ENCODE results near the gene STAP1. TPM values are rescaled to one million over a fixed set of nuclear protein-coding genes. Genes with fewer than 3 reads are reported as not detected.

Gene STAP1
- total RNA-seq, 1 donor from 2014 or later, result not detected

DNA sequence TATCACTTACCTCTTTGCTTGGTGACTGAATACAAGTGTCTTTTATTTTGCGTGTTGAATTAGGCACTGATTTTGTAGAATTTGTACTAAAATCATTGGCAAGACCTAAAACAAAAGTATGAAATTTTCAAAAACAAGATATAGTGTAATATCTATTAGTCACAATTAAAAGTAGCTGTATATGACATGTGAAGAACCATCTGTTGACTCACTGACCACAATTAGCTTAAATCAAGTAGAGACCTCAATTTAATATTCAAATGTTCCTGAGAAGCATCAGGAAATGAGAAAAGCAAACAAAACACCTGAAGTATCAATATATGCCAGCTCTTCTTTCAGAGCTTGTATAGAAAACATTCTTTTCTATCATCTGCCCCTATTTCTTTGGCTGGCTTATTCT, 18.7 kb upstream of the STAP1 start:
- Histone ChIP-seq H3K4me3 (no peak overlapping the region), H3K9me3 (no peaks in the 10 kb centered on the region), H3K27me3 (no peaks in the 10 kb centered on the region), H3K36me3 (peaks cover 13 to 44% of the 10 kb centered on the region in 2 donors), H3K4me1 (peaks cover 0 to 7% of the 10 kb centered on the region in 2 donors), H3K27ac (no peak overlapping the region)
- TF ChIP-seq, protein P1, sequence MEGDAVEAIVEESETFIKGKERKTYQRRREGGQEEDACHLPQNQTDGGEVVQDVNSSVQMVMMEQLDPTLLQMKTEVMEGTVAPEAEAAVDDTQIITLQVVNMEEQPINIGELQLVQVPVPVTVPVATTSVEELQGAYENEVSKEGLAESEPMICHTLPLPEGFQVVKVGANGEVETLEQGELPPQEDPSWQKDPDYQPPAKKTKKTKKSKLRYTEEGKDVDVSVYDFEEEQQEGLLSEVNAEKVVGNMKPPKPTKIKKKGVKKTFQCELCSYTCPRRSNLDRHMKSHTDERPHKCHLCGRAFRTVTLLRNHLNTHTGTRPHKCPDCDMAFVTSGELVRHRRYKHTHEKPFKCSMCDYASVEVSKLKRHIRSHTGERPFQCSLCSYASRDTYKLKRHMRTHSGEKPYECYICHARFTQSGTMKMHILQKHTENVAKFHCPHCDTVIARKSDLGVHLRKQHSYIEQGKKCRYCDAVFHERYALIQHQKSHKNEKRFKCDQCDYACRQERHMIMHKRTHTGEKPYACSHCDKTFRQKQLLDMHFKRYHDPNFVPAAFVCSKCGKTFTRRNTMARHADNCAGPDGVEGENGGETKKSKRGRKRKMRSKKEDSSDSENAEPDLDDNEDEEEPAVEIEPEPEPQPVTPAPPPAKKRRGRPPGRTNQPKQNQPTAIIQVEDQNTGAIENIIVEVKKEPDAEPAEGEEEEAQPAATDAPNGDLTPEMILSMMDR (IDR thresholded peaks at IDR 0.05), result no peak
- intact Hi-C loops (cut with DNase I), result loop anchor here (10.0 kb wide), 1 partner anchor 805 kb away; no protein-coding TSS in a partner anchor
- no peak for DNase-seq (ENCODE audit: low spot score in 2 of 2)

DNA sequence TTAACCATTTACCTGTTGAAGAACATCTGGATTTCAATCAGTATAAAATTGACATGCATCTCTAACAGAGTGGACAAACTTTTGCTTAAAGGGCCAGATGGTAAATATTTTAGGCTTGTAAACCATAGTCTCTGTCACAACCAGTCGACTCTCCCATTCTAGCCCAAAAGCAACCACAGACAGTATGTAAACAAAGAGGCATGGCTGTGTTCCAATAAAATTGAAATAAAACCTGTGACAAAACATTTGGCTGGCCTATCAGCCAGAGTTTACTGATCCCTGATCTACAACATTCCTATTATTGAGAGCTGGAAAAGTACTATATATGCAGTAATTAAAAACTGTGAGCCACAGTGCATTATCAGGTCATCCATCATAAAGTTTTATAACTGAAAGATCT, 16.5 kb upstream of the STAP1 start:
- no peak for DNase-seq (ENCODE audit: low spot score in 2 of 2)
- intact Hi-C loops (cut with DNase I), result loop anchor here (10.0 kb wide), 1 partner anchor 803 kb away; no protein-coding TSS in a partner anchor
- TF ChIP-seq, protein P1 (IDR thresholded peaks at IDR 0.05), result no peak
- Histone ChIP-seq H3K9me3 (no peaks in the 10 kb centered on the region), H3K36me3 (peaks cover 6 to 35% of the 10 kb centered on the region in 2 donors), H3K4me1 (peaks cover 0 to 7% of the 10 kb centered on the region in 2 donors), H3K27ac (no peak overlapping the region), H3K27me3 (no peaks in the 10 kb centered on the region), H3K4me3 (no peak overlapping the region)

DNA sequence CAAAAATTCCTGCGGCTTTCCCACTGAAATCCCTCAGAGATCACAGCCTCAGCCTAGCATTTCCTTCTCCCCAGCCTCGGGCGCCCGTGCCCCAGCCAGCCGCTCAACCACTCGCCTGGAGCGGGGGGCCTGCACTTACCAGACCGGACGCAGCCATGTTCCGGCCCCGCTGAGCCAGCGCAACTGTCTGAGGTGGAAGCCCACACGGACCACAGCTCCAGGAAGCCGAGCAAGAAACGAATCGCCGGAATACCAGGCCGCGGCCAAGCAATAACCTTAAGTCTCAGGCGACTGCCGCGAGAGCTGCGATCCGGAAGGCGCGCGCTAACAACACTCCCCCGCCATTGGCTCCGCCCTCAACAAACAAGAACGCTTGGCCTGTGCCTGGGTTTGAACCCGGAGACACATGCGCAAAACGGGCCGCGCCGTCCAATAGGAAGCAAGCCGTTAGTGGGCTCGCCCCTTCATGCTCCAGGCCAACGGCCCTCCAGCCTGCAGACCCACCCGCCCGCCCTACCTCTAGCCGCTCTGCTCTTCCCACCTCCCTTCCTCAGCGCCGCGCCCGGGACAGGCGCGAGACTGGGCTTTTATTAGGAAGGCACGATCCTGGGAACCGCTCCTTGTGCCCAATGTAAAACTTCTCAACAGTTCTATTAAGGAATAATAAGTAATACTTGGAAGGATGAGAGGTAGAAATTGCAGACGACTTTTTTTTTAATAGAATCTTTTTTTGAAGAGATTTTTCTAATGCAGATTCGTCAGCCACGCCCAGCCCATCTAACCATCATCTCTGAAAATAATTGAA, 13.1 kb upstream of the STAP1 start, which contains the start of gene CENPC:
Gene CENPC, minus strand, starts transcription at position 305 of the 805 bp plus-strand sequence. Its CDS starts 148 bp downstream, at position 157.
- peaks cover 0 to 4% of the 10 kb centered on the region in 2 donors for H3K36me3 ChIP-seq
- H3K27ac ChIP-seq, result peak within 1 kb of the TSS; percentile 93 to 95
- H3K4me1 ChIP-seq, result peaks cover 0 to 7% of the 10 kb centered on the region in 2 donors
- DNase-seq (ENCODE audit: low spot score in 2 of 2), result peak; percentile 87 to 98
- H3K9me3 ChIP-seq, result no peaks in the 10 kb centered on the region
- TF ChIP-seq, protein P1 (IDR thresholded peaks at IDR 0.05), result no peak
- peak within 1 kb of the TSS; percentile 71 to 91 for H3K4me3 ChIP-seq
- no peaks in the 10 kb centered on the region for H3K27me3 ChIP-seq
- intact Hi-C loops (cut with DNase I), result loop anchor here (1.0 to 10.0 kb wide), 2 partner anchors 156 to 799 kb away; partner anchors contain the start of gene UBA6

DNA sequence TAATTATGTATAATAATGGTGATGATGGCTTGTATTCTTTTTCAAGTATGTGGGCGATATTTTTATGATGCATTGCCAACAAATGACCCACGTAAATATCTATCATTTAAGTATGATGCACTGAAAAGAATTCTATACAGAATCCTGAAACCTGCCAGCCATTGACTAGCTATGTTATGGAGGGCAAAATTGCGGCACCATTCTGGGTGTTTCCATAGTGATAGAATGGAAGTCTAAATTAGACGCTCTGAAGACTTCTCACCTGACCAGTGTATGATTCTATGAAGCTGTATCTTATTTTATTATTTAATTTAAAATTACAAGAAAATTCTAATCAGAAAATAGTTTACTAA, 12.5 kb upstream of the STAP1 start:
- H3K36me3 ChIP-seq, result no peaks in the 10 kb centered on the region
- H3K27ac ChIP-seq, result peak overlapping the region; percentile 93 to 95
- no peak for DNase-seq (ENCODE audit: low spot score in 2 of 2)
- intact Hi-C loops (cut with DNase I), result loop anchor here (10.0 kb wide), 1 partner anchor 799 kb away; no protein-coding TSS in a partner anchor
- H3K27me3 ChIP-seq, result no peaks in the 10 kb centered on the region
- TF ChIP-seq, protein P1 (IDR thresholded peaks at IDR 0.05), result no peak
- H3K9me3 ChIP-seq, result no peaks in the 10 kb centered on the region
- peak overlapping the region; percentile 71 to 91 for H3K4me3 ChIP-seq
- H3K4me1 ChIP-seq, result peaks cover 0 to 7% of the 10 kb centered on the region in 2 donors

DNA sequence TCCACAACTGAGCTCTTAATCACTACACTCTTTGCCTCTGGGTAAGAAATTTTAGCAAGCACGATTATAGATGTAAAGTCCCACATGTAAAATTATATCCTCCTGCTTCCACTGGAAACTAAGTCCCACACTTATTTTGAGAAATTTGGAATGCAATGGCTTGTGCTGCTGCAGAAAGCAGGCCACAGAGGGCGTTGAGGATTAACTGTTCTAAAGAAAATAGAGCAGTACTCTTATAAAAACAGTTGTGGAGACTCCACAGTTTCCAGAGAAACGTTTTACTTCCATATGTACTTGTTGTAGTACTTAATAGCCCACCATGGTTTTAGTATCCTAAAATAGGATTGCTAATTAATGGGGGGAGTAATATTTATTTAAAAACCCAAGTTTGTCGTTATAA, 11.6 kb upstream of the STAP1 start:
- H3K27me3 ChIP-seq, result no peaks in the 10 kb centered on the region
- intact Hi-C loops (cut with DNase I), result loop anchor here (10.0 kb wide), 1 partner anchor 798 kb away; no protein-coding TSS in a partner anchor
- peaks cover 0 to 7% of the 10 kb centered on the region in 2 donors for H3K4me1 ChIP-seq
- TF ChIP-seq, protein P1 (IDR thresholded peaks at IDR 0.05), result no peak
- no peak overlapping the region for H3K27ac ChIP-seq
- no peaks in the 10 kb centered on the region for H3K36me3 ChIP-seq
- no peaks in the 10 kb centered on the region for H3K9me3 ChIP-seq
- H3K4me3 ChIP-seq, result no peak overlapping the region
- no peak for DNase-seq (ENCODE audit: low spot score in 2 of 2)
